Uterus (tissue), 4 donors: ENCODE data around the gene DNAJB2. TPM values are rescaled to one million over a fixed set of nuclear protein-coding genes. Genes with fewer than 3 reads are reported as not detected.

Experiments used
- DNase-seq, 2 donors: peaks; one replicate each; pipeline ENCODE4 v3.0.0-alpha.2; 2019 to 2020
- H3K27ac ChIP-seq, 2 donors: fragments of 200-600 bp; sonication (generic); 1 replicate in 1 of 2; 2 replicates in 1 of 2; pipeline ENCODE4 v1.5.1; 2016 to 2018
- H3K27me3 ChIP-seq, 2 donors: fragments of 200-600 bp; sonication (generic); one replicate each; pipeline ENCODE4 v1.5.1; 2018 to 2019; ENCODE audit warnings: control low read depth in 1 of 2
- H3K36me3 ChIP-seq, 2 donors: fragments of 200-600 bp; sonication (generic); one replicate each; pipeline ENCODE4 v1.5.1; 2019; ENCODE audit warnings: control low read depth in 1 of 2
- H3K4me1 ChIP-seq, 2 donors: fragments of 200-600 bp; sonication (generic); one replicate each; pipeline ENCODE4 v1.5.1; 2018 to 2019; ENCODE audit warnings: control low read depth in 1 of 2
- H3K4me3 ChIP-seq, 2 donors: fragments of 200-600 bp; sonication (generic); 1 replicate in 1 of 2; 2 replicates in 1 of 2; pipeline ENCODE4 v1.5.1; 2018 to 2019; ENCODE audit warnings: mild to moderate bottlenecking in 1 of 2
- H3K9me3 ChIP-seq, 2 donors: fragments of 200-600 bp; sonication (generic); one replicate each; pipeline ENCODE4 v1.5.1; 2019; ENCODE audit warnings: control low read depth in 1 of 2
- POLR2A ChIP-seq, 2 donors: fragments of 450-650 bp; IDR thresholded peaks; one replicate each; pipeline ENCODE4 v1.6.1; 2016; ENCODE audit warnings: antibody characterized with exemption in 2 of 2, mild to moderate bottlenecking in 1 of 2, moderate library complexity in 1 of 2
- intact Hi-C: fragments of 100-400 bp; cut with DNase I; formaldehyde crosslinking; loops from one replicate; pipeline ENCODE4 v1.15.1; 2023; ENCODE audit warnings: low total_unique reads
- total RNA-seq, 4 donors: library from RNA; depleted of rRNA in 3 of 4; stranded (reverse); fragments of >200 nt in 3 of 4; gene quantifications; one replicate each; pipeline versions ENCODE4 v1.1.0 to v1.2.4, GENCODE V29; 2014 to 2023
- TF ChIP-seq, protein P1 (sequence below), 4 experiments: fragments of 200-600 bp in 2 of 4; fragments of 450-650 bp in 2 of 4; sonication (generic) in 2 of 4; IDR thresholded peaks; one replicate each; pipeline ENCODE4 v1.5.1; 2016 to 2019; ENCODE audit warnings: antibody characterized with exemption in 4 of 4, mild to moderate bottlenecking in 2 of 4, moderate library complexity in 1 of 4
- donor health status: DM: yes; HTN: yes; CAD: no.

Gene DNAJB2
- total RNA-seq, 4 donors from 2014 or later: 32.1 to 92.1 (median 69.1) TPM

DNA sequence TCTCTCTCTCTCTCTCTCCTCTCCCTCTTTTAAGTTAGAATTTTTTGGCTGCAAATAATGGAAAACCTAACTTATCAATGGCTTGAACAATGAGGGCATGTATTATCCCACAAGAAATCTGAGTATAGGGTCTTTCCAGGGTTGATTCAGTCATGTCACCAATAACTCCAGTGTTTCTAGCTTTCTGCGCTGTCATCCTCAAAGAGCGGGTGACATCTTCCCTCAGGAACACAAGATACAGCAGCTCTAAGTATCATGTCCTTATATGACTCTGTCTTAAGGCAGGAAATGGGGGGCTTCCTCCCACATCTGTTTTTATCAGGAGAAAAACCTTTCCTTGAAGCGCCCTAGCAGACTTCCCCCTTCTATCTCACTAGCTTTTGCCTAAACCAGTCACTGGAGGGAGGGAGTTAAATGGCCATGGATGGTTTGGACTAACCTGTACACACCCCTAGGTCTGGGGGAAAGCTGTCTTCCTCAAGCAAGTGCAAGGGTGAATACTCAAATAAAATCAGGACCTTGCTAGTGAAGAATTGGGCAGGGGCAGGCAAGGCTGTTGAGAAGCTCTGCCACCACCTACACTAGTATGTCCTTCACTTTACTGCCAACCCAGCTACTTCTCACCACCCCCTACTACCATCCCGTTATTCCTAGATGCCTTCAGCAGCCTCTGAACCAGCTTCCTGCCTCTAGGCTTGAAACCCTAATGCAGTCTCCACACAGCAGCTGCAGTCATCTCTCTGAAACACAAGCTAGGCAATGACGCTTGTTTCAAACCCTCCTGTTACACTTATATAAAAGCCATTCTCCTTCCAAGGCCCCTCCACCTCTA lies 17.9 kb upstream of the DNAJB2 start:
- no peaks in the 10 kb centered on the region for H3K9me3 ChIP-seq
- no peak overlapping the region for H3K4me3 ChIP-seq
- no peak for DNase-seq
- no peaks in the 10 kb centered on the region for H3K36me3 ChIP-seq
- intact Hi-C loops: no loop called here
- no peak for TF ChIP-seq POLR2A (IDR thresholded peaks at IDR 0.05)
- TF ChIP-seq, protein P1, sequence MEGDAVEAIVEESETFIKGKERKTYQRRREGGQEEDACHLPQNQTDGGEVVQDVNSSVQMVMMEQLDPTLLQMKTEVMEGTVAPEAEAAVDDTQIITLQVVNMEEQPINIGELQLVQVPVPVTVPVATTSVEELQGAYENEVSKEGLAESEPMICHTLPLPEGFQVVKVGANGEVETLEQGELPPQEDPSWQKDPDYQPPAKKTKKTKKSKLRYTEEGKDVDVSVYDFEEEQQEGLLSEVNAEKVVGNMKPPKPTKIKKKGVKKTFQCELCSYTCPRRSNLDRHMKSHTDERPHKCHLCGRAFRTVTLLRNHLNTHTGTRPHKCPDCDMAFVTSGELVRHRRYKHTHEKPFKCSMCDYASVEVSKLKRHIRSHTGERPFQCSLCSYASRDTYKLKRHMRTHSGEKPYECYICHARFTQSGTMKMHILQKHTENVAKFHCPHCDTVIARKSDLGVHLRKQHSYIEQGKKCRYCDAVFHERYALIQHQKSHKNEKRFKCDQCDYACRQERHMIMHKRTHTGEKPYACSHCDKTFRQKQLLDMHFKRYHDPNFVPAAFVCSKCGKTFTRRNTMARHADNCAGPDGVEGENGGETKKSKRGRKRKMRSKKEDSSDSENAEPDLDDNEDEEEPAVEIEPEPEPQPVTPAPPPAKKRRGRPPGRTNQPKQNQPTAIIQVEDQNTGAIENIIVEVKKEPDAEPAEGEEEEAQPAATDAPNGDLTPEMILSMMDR (IDR thresholded peaks at IDR 0.05): no peak
- H3K27ac ChIP-seq: no peak overlapping the region
- no peaks in the 10 kb centered on the region for H3K27me3 ChIP-seq
- no peaks in the 10 kb centered on the region for H3K4me1 ChIP-seq

DNA sequence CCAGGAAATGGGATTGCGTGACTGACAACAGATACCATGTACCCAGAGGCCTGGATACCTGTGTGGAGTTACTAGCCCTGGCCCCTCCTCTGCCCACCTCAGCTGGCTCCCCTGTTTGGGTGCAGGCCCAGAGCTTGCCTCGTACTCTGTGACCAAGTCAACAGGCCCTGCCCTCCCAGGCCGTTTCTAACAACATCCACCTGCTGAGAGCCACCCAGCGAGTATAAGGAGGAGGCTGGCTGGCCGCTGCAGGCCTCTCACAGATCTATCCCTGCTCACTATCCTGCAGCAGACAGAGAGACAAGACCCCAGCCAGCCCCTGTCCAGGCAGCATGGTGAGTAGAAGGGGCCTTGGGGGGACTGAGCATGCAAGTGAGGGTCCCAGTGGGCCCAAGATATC lies 12.9 kb upstream of the DNAJB2 start:
- no peaks in the 10 kb centered on the region for H3K27me3 ChIP-seq
- TF ChIP-seq POLR2A (IDR thresholded peaks at IDR 0.05): no peak
- TF ChIP-seq, protein P1 (IDR thresholded peaks at IDR 0.05): no peak
- H3K4me1 ChIP-seq: no peaks in the 10 kb centered on the region
- no peaks in the 10 kb centered on the region for H3K9me3 ChIP-seq
- H3K4me3 ChIP-seq: no peak overlapping the region
- no peak for DNase-seq
- H3K27ac ChIP-seq: no peak overlapping the region
- intact Hi-C loops: no loop called here
- no peaks in the 10 kb centered on the region for H3K36me3 ChIP-seq

DNA sequence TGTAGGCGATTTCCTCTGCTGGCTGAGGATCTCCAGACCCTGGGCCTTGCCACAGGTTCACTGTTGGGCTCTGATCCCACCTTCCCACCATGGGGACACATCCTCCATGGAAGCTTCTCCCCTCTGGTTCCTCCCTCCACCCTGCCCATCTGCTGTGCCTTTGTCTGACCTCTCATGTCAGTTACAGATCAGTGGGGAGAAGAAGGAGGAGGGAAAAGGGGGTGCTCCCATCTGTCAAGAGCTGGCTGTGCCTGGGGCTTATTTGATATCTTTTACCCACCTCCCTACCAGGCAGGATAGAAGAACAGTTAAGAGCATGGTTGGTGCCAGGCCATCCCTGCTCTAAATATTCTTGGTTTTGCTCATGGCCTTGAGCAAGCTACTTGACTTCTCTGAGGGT lies 12.3 kb upstream of the DNAJB2 start:
- intact Hi-C loops: no loop called here
- no peaks in the 10 kb centered on the region for H3K27me3 ChIP-seq
- no peaks in the 10 kb centered on the region for H3K9me3 ChIP-seq
- H3K4me3 ChIP-seq: no peak overlapping the region
- DNase-seq: no peak
- no peaks in the 10 kb centered on the region for H3K36me3 ChIP-seq
- H3K4me1 ChIP-seq: no peaks in the 10 kb centered on the region
- TF ChIP-seq POLR2A (IDR thresholded peaks at IDR 0.05): no peak
- TF ChIP-seq, protein P1 (IDR thresholded peaks at IDR 0.05): no peak
- no peak overlapping the region for H3K27ac ChIP-seq

DNA sequence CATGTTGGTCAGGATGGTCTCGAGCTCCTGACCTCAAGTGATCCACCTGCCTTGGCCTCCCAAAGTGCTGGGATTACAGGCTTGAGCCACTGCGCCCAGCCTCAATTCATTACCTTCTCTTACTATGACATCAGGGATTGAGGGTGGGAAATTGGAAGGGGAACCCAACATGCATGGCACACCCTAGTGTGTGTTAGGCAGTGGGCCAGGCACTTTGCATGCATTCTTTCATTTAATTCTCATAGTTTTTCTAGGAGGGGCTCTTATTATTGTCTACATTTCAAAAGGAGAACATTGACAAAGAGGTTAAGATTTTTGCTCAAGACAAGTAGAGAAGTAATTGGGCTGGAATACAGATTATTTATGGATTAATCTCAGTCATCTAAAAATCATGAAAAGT lies 10.9 kb upstream of the DNAJB2 start:
- no peaks in the 10 kb centered on the region for H3K9me3 ChIP-seq
- H3K27ac ChIP-seq: no peak overlapping the region
- intact Hi-C loops: no loop called here
- no peaks in the 10 kb centered on the region for H3K36me3 ChIP-seq
- no peaks in the 10 kb centered on the region for H3K4me1 ChIP-seq
- no peak overlapping the region for H3K4me3 ChIP-seq
- H3K27me3 ChIP-seq: no peaks in the 10 kb centered on the region
- DNase-seq: no peak
- TF ChIP-seq POLR2A (IDR thresholded peaks at IDR 0.05): no peak
- TF ChIP-seq, protein P1 (IDR thresholded peaks at IDR 0.05): no peak

DNA sequence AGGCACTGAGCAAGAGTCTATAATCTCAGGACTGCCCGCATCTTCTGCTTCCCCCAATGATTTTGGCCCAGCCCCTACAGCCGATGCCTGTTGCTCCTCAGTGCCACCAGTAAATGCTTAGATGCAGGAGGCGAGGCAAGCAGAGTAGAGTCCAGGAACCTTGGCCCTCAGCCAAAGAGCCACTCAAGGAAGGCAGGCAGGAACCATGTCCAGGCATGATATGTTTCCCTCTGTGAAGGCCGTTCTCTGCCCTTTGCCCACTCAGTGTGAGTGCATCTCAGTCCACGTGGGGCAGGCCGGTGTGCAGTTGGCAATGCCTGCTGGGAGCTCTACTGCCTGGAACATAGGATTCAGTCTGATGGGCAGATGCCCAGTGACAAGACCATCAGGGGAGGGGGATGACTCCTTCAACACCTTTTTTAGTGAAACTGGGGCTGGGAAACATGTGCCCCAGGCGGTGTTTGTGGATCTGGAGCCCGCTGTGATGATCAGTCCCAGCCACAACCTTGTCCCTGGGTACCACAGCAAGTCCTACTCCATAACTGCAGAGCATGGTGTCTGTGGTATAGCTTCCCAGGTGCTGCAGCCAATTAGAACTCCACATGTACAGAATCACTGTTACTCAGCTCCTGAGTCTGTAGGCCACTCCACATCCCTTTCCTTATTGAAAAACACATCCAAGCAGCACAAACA lies 9.7 kb upstream of the DNAJB2 start:
- H3K27ac ChIP-seq: no peak overlapping the region
- H3K4me1 ChIP-seq: no peaks in the 10 kb centered on the region
- no peaks in the 10 kb centered on the region for H3K36me3 ChIP-seq
- TF ChIP-seq, protein P1 (IDR thresholded peaks at IDR 0.05): no peak
- no peak for TF ChIP-seq POLR2A (IDR thresholded peaks at IDR 0.05)
- no peaks in the 10 kb centered on the region for H3K27me3 ChIP-seq
- DNase-seq: no peak
- H3K4me3 ChIP-seq: no peak overlapping the region
- intact Hi-C loops: no loop called here
- H3K9me3 ChIP-seq: no peaks in the 10 kb centered on the region
